ENCODE results near the gene RGS11. TPM values are rescaled to one million over a fixed set of nuclear protein-coding genes. Genes with fewer than 3 reads are reported as not detected.

RGS11 gene
- total RNA-seq, 1 experiment from 2014 or later, result 8.9 TPM

DNA sequence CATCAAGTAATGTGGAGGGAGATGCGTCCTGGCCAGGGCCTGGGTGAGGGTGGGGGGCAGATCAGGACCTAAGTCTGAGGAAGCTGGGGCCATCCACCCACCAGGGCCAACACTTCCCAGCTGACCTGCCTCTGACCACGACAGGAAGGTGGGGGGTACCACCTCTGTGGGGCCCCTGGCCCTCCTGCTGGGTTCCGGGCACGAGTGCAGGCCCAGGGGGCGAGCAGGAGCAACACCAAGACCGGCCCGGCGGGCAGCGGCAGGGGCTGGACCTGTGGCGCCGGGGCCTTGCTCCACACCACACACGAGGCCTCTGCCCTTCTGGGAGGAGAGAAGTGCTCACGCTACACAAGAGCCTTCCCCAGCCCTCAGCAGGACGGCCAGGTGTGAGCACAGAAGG is 20.5 kb upstream of the RGS11 start:
- Mint-ChIP-seq H3K4me3 (ENCODE audit: unreplicated experiment) (no peak overlapping the region), H3K4me1 (ENCODE audit: low read depth, unreplicated experiment) (no peaks in the 10 kb centered on the region), H3K27me3 (ENCODE audit: insufficient read depth, unreplicated experiment) (no peaks in the 10 kb centered on the region), H3K36me3 (ENCODE audit: insufficient read depth, unreplicated experiment) (peaks cover 31% of the 10 kb centered on the region), H3K9me3 (ENCODE audit: unreplicated experiment) (no peaks in the 10 kb centered on the region), H3K27ac (ENCODE audit: unreplicated experiment) (no peak overlapping the region)
- TF ChIP-seq, protein P1, sequence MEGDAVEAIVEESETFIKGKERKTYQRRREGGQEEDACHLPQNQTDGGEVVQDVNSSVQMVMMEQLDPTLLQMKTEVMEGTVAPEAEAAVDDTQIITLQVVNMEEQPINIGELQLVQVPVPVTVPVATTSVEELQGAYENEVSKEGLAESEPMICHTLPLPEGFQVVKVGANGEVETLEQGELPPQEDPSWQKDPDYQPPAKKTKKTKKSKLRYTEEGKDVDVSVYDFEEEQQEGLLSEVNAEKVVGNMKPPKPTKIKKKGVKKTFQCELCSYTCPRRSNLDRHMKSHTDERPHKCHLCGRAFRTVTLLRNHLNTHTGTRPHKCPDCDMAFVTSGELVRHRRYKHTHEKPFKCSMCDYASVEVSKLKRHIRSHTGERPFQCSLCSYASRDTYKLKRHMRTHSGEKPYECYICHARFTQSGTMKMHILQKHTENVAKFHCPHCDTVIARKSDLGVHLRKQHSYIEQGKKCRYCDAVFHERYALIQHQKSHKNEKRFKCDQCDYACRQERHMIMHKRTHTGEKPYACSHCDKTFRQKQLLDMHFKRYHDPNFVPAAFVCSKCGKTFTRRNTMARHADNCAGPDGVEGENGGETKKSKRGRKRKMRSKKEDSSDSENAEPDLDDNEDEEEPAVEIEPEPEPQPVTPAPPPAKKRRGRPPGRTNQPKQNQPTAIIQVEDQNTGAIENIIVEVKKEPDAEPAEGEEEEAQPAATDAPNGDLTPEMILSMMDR (IDR thresholded peaks at IDR 0.05; ENCODE audit: insufficient read depth in 1 of 2, low read depth in 1 of 2, low read length in 1 of 2, severe bottlenecking in 1 of 2, unreplicated experiment in 1 of 2), result no peak
- no TSS peak for BruUV-seq (replicated peaks)
- DNase-seq, result no peak
- no peak overlapping the region for H3K4me3 ChIP-seq (ENCODE audit: low read depth, low read length)
- ChIA-PET CTCF (no interaction called here), POLR2A (no interaction called here)
- no peaks in the 10 kb centered on the region for H3K9me3 ChIP-seq
- no peaks in the 10 kb centered on the region for H3K36me3 ChIP-seq (ENCODE audit: control insufficient read depth, insufficient read depth, low read length)
- intact Hi-C loops (cut with micrococcal nuclease; ENCODE audit: unreplicated experiment), result no loop called here
- no peaks in the 10 kb centered on the region for H3K4me1 ChIP-seq
- no peaks in the 10 kb centered on the region for H3K27me3 ChIP-seq (replicated peaks; ENCODE audit: control insufficient read depth, insufficient read depth, low read length)

DNA sequence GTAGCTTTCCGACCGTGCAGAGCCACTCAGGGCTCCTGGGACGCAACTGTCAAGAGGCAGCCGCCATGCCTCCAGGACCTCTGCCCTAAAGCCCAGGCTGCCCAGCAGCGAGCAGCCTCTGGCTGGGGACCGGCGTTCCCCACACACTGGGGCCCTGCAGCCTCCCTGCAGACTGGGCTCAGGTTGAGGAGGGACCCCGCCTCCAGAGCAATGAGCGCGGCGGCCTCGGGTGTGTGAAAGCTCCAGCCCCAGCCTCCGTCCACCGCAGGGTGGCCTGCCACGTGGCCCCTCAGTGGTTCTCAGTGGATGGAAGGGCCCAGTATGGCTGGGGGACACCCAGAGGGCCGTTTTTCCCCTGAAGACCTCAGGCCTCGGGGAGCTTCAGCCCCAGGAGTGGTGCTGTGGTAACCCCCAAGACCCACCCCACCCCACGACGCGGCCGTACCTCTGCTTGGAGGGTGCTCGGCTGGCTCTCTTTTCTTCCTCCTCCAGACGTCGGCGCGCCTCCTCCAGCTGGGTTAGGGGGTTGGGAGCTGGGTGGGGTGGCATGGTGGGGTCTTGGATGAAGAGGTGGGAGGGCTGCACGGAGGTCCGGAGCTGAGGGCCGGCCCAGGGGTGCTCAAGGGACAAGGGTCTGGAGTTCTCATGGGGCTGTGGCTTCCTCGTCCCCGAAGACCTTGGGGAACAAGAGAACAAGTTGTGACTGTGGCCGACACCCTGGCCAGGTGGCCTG is 17.5 kb upstream of the RGS11 start:
- Mint-ChIP-seq H3K36me3 (ENCODE audit: insufficient read depth, unreplicated experiment) (peaks cover 36% of the 10 kb centered on the region), H3K27me3 (ENCODE audit: insufficient read depth, unreplicated experiment) (no peaks in the 10 kb centered on the region)

DNA sequence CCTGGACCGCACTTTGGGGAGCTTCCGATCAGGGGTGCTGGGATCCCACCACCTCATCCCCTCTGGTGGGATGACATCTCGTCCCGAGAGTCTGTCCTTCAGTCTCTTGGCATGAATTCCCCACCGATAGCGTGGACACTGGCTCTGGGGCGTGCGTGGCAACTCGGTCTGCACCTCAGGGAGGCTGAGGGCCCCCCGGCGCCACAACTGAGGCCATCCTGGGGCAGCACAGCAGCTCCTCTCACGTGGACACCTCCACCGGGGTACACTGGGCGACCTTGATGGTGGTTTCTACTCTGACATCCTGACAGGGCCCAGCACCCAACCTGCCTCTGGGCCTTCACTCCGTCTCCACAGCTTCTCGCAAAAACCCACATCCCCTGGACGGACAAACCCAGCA is 15.8 kb upstream of the RGS11 start:
- no peak overlapping the region for H3K4me3 Mint-ChIP-seq (ENCODE audit: unreplicated experiment)
- H3K4me1 Mint-ChIP-seq (ENCODE audit: low read depth, unreplicated experiment), result no peaks in the 10 kb centered on the region
- H3K9me3 Mint-ChIP-seq (ENCODE audit: unreplicated experiment), result no peaks in the 10 kb centered on the region
- no TSS peak for BruUV-seq (replicated peaks)
- Histone ChIP-seq H3K36me3 (ENCODE audit: control insufficient read depth, insufficient read depth, low read length) (no peaks in the 10 kb centered on the region; the same call in 1 of the 2 replicates), H3K27me3 (replicated peaks; ENCODE audit: control insufficient read depth, insufficient read depth, low read length) (no peaks in the 10 kb centered on the region), H3K4me3 (ENCODE audit: low read depth, low read length) (no peak overlapping the region), H3K4me1 (no peaks in the 10 kb centered on the region), H3K9me3 (no peaks in the 10 kb centered on the region)
- POLR2A ChIA-PET, result no interaction called here
- H3K27me3 Mint-ChIP-seq (ENCODE audit: insufficient read depth, unreplicated experiment), result no peaks in the 10 kb centered on the region
- TF ChIP-seq, protein P1 (IDR thresholded peaks at IDR 0.05; ENCODE audit: insufficient read depth in 1 of 2, low read depth in 1 of 2, low read length in 1 of 2, severe bottlenecking in 1 of 2, unreplicated experiment in 1 of 2), result no peak
- DNase-seq, result no peak
- H3K36me3 Mint-ChIP-seq (ENCODE audit: insufficient read depth, unreplicated experiment), result peaks cover 44% of the 10 kb centered on the region
- CTCF ChIA-PET, result no interaction called here
- no peak overlapping the region for H3K27ac Mint-ChIP-seq (ENCODE audit: unreplicated experiment)
- intact Hi-C loops (cut with micrococcal nuclease; ENCODE audit: unreplicated experiment), result no loop called here

More for the DNA sequence above, 17.5 kb upstream of the RGS11 start:
- no peaks in the 10 kb centered on the region for H3K4me1 Mint-ChIP-seq (ENCODE audit: low read depth, unreplicated experiment)
- no peak for DNase-seq
- no TSS peak for BruUV-seq (replicated peaks)
- no peak overlapping the region for H3K27ac Mint-ChIP-seq (ENCODE audit: unreplicated experiment)
- H3K4me3 Mint-ChIP-seq (ENCODE audit: unreplicated experiment), result no peak overlapping the region
- H3K4me3 ChIP-seq (ENCODE audit: low read depth, low read length), result no peak overlapping the region
- ChIA-PET POLR2A (no interaction called here), CTCF (no interaction called here)
- no peaks in the 10 kb centered on the region for H3K9me3 ChIP-seq
- no peaks in the 10 kb centered on the region for H3K9me3 Mint-ChIP-seq (ENCODE audit: unreplicated experiment)
- H3K27me3 ChIP-seq (replicated peaks; ENCODE audit: control insufficient read depth, insufficient read depth, low read length), result no peaks in the 10 kb centered on the region
- H3K4me1 ChIP-seq, result no peaks in the 10 kb centered on the region
- TF ChIP-seq, protein P1 (IDR thresholded peaks at IDR 0.05; ENCODE audit: insufficient read depth in 1 of 2, low read depth in 1 of 2, low read length in 1 of 2, severe bottlenecking in 1 of 2, unreplicated experiment in 1 of 2), result no peak
- intact Hi-C loops (cut with micrococcal nuclease; ENCODE audit: unreplicated experiment), result no loop called here
- no peaks in the 10 kb centered on the region; the same call in 1 of the 2 replicates for H3K36me3 ChIP-seq (ENCODE audit: control insufficient read depth, insufficient read depth, low read length)

Measured in Caco-2 (cell line).